Measurements from ENCODE around the gene SLC34A3. TPM values are rescaled to one million over a fixed set of nuclear protein-coding genes. Genes with fewer than 3 reads are reported as not detected.

SLC34A3 gene
- total and polyA plus RNA-seq, 2 of the 8 experiments (the other 6 are each of a cell fraction or from before 2014, with no cell fraction given), result 0.08 TPM; not detected in 1

DNA sequence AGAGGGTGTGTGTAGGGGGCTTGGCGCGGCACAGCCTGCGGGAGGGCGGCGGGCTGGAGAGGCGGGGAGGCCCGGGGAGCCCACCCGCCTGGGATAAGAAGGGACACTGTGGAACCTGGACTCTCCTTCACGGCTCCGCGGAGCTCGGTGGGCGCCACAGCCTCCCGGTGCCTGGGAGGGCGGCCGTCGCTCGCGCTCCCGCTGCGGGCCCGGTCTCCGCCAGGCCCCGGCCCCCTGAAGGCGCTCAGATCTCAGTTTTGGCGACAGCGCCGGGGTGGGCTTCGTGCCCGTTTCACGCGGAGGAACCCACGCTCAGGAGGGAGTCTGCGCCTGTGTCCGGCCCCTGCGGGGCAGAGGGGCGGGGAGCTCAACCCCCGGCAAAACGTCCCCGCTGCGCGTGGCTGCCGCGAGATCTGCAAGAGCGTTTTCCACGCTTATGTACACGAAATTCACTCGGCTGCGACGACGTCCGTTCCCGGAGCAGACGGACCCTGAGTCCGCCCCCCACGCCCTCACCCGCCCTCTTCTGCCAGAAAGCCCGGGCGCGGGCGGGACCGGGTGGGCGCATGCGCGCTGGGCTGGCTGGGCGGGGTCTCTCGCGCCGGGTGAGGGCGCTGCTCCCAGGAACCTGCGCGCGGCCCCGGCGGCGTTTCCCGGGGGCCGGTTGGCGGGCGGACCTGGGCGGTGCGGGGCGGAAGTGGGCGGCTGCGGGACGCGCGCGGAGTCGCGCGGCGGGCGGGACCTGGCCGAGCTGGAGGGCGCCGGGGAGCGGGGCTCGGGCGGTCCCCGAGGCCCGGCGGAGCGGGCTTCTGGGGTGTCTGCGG lies 24.1 kb downstream of the SLC34A3 start, which contains the start of gene NELFB (continued):
- TF ChIP-seq, protein P1, sequence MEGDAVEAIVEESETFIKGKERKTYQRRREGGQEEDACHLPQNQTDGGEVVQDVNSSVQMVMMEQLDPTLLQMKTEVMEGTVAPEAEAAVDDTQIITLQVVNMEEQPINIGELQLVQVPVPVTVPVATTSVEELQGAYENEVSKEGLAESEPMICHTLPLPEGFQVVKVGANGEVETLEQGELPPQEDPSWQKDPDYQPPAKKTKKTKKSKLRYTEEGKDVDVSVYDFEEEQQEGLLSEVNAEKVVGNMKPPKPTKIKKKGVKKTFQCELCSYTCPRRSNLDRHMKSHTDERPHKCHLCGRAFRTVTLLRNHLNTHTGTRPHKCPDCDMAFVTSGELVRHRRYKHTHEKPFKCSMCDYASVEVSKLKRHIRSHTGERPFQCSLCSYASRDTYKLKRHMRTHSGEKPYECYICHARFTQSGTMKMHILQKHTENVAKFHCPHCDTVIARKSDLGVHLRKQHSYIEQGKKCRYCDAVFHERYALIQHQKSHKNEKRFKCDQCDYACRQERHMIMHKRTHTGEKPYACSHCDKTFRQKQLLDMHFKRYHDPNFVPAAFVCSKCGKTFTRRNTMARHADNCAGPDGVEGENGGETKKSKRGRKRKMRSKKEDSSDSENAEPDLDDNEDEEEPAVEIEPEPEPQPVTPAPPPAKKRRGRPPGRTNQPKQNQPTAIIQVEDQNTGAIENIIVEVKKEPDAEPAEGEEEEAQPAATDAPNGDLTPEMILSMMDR (IDR thresholded peaks at IDR 0.05; ENCODE audit: control extremely low read depth in 1 of 3, insufficient read depth in 1 of 3, low read depth in 1 of 3, low read length in 3 of 3), result peak in 1 of 3 experiments; percentile 2; a peak in 1 of 4 replicates
- TF ChIP-seq TCF12 (IDR thresholded peaks at IDR 0.05; ENCODE audit: low read depth, low read length), result no peak
- peak in 1 of 2 experiments; percentile 43; a peak in 1 of 3 replicates for TF ChIP-seq POLR2A (IDR thresholded peaks at IDR 0.05; ENCODE audit: control extremely low read depth in 1 of 2, low read depth in 2 of 2, low read length in 2 of 2)
- TF ChIP-seq RXRA (IDR thresholded peaks at IDR 0.05; ENCODE audit: insufficient read depth, low read depth, low read length), result no peak
- TF ChIP-seq, protein P2, sequence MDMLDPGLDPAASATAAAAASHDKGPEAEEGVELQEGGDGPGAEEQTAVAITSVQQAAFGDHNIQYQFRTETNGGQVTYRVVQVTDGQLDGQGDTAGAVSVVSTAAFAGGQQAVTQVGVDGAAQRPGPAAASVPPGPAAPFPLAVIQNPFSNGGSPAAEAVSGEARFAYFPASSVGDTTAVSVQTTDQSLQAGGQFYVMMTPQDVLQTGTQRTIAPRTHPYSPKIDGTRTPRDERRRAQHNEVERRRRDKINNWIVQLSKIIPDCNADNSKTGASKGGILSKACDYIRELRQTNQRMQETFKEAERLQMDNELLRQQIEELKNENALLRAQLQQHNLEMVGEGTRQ (IDR thresholded peaks at IDR 0.05; ENCODE audit: low read length), result no peak
- no peak for TF ChIP-seq CHD1 (IDR thresholded peaks at IDR 0.05; ENCODE audit: low read depth, low read length)
- no peak for TF ChIP-seq BCL11A (IDR thresholded peaks at IDR 0.05; ENCODE audit: low read depth in 2 of 2, low read length in 2 of 2)
- no peak for TF ChIP-seq JUND (IDR thresholded peaks at IDR 0.05; ENCODE audit: low read length)
- no peak for TF ChIP-seq FOSL1 (IDR thresholded peaks at IDR 0.05; ENCODE audit: insufficient read depth, low read depth, low read length)
- no peak for TF ChIP-seq ASH2L (IDR thresholded peaks at IDR 0.05; ENCODE audit: low read length)
- no peak for TF ChIP-seq SP4 (IDR thresholded peaks at IDR 0.05; ENCODE audit: low read length)
- TF ChIP-seq PHF8 (conservative IDR thresholded peaks at IDR 0.05; ENCODE audit: low read depth, low read length), result peak; percentile 89
- 0 out of 2 replicates have a peak, but pooled peaks have one; percentile 30 for TF ChIP-seq POLR2AphosphoS5 (IDR thresholded peaks at IDR 0.05; ENCODE audit: low read depth, low read length)
- no peak for TF ChIP-seq TEAD4 (IDR thresholded peaks at IDR 0.05; ENCODE audit: low read depth, low read length)
- no peak for TF ChIP-seq RNF2 (IDR thresholded peaks at IDR 0.05; ENCODE audit: borderline replicate concordance, low read depth, low read length, missing control alignments, poor library complexity, severe bottlenecking)
- TF ChIP-seq NANOG (IDR thresholded peaks at IDR 0.05; ENCODE audit: insufficient read depth, low read depth, low read length, poor library complexity, severe bottlenecking), result no peak
- TF ChIP-seq RBBP5 (IDR thresholded peaks at IDR 0.05; ENCODE audit: borderline replicate concordance, low read depth, low read length), result peak; percentile 32; the same call in 1 of the 2 replicates
- no peak for TF ChIP-seq BACH1 (IDR thresholded peaks at IDR 0.05; ENCODE audit: low read length)
- no peak for TF ChIP-seq SUZ12 (IDR thresholded peaks at IDR 0.05; ENCODE audit: low read length)
- no peak for TF ChIP-seq CEBPB (IDR thresholded peaks at IDR 0.05; ENCODE audit: low read depth, low read length)
- TF ChIP-seq SIX5 (IDR thresholded peaks at IDR 0.05; ENCODE audit: low read depth, low read length), result no peak; the same call in 1 of the 2 replicates

Measured in H1 (cell line).